Panc1 (cell line): Measurements from ENCODE around the gene ACTL7B. TPM values are rescaled to one million over a fixed set of nuclear protein-coding genes. Genes with fewer than 3 reads are reported as not detected.
A peak's percentile ranks its signal among the peaks of the same experiment; 100 is the strongest.

Experiments used
- ATAC-seq: fragments of 200-7000 bp; cut with Tn5 transposase; 2 replicates; pipeline ENCODE4 v1.9.1; 2020; ENCODE audit warnings: mild to moderate bottlenecking, moderate library complexity
- Bru-seq: library from RNA; stranded (reverse); fragments of 400-500 nt; gene quantifications from one replicate; lab custom pipeline; 2021; lab: Mats Ljungman, UMichigan
- BruChase-seq, 2 experiments: library from RNA; stranded (reverse); fragments of 400-500 nt; gene quantifications; one replicate each; lab custom pipeline; 2021; lab: Mats Ljungman, UMichigan
- BruUV-seq: library from RNA; stranded (reverse); fragments of 400-500 nt; replicated peaks from 2 replicates; lab custom pipeline; 2021; lab: Mats Ljungman, UMichigan
- CTCF ChIA-PET: fragments of 300-600 bp; sonication (Branson Sonifier 250); formaldehyde crosslinking; loops from one replicate; lab custom pipeline; 2022; ENCODE audit warnings: antibody characterized with exemption; lab: Charles Lee
- POLR2A ChIA-PET: fragments of 300-600 bp; sonication (Branson Sonifier 250); formaldehyde crosslinking; loops from one replicate; lab custom pipeline; 2022; ENCODE audit warnings: antibody characterized with exemption; lab: Charles Lee
- DNase-seq: peaks from one replicate; pipeline ENCODE4 v3.0.0-alpha.2; 2010; ENCODE audit warnings: low read depth, low spot score
- H3K27ac ChIP-seq: 2 replicates; pipeline ENCODE4 v1.5.1; 2011; ENCODE audit warnings: mild to moderate bottlenecking, low read length, inconsistent platforms
- H3K27me3 ChIP-seq: fragments of 200-500 bp; sonication (Bioruptor generic); 2 replicates; pipeline ENCODE4 v1.6.0; 2014; ENCODE audit warnings: low read length, inconsistent platforms; ENCODE audit not compliant: control insufficient read depth, insufficient read depth
- H3K36me3 ChIP-seq: fragments of 200-500 bp; sonication (Bioruptor generic); 2 replicates; pipeline ENCODE4 v1.5.1; 2014; ENCODE audit warnings: inconsistent platforms, mild to moderate bottlenecking, low read length, moderate library complexity; ENCODE audit not compliant: control insufficient read depth, insufficient read depth
- H3K4me1 ChIP-seq: 2 replicates; pipeline ENCODE4 v1.5.1; 2011; ENCODE audit warnings: inconsistent platforms, mild to moderate bottlenecking, low read length, moderate library complexity; ENCODE audit not compliant: control insufficient read depth, insufficient read depth
- H3K4me3 ChIP-seq, 2 experiments: 2 replicates each; pipeline ENCODE4 v1.5.1; 2011 to 2012; ENCODE audit warnings: low read depth in 2 of 2, low read length in 2 of 2, mild to moderate bottlenecking in 2 of 2, inconsistent platforms in 1 of 2, moderate library complexity in 1 of 2
- H3K9me3 ChIP-seq: fragments of 200-500 bp; sonication (Bioruptor generic); 2 replicates; pipeline ENCODE4 v1.5.1; 2014; ENCODE audit warnings: low read depth, mild to moderate bottlenecking, inconsistent platforms, low read length, moderate library complexity; ENCODE audit not compliant: control insufficient read depth, insufficient read depth
- CTCF ChIP-seq: fragments of 450-650 bp; IDR thresholded peaks from 2 replicates; pipeline ENCODE4 v1.5.1; 2017; ENCODE audit warnings: mild to moderate bottlenecking
- POLR2AphosphoS5 ChIP-seq: IDR thresholded peaks from 2 replicates; pipeline ENCODE4 v1.6.1; 2012; ENCODE audit warnings: mild to moderate bottlenecking, low read depth, low read length, moderate library complexity
- REST ChIP-seq, 2 experiments: IDR thresholded peaks; 2 replicates each; pipeline ENCODE4 v1.6.1; 2011 to 2012; ENCODE audit warnings: low read depth in 2 of 2, control low read depth in 1 of 2, low read length in 1 of 2, mild to moderate bottlenecking in 1 of 2, moderate library complexity in 1 of 2; ENCODE audit not compliant: insufficient read depth in 1 of 2
- SIN3A ChIP-seq: IDR thresholded peaks from 2 replicates; pipeline ENCODE4 v1.6.1; 2012; ENCODE audit warnings: low read depth, mild to moderate bottlenecking, low read length, moderate library complexity, borderline replicate concordance; ENCODE audit not compliant: insufficient read depth
- TCF7L2 ChIP-seq: IDR thresholded peaks from 2 replicates; pipeline ENCODE4 v1.6.1; 2011; ENCODE audit warnings: mild to moderate bottlenecking, low read depth, low read length, inconsistent platforms
- in situ Hi-C: cut with HindIII; loops from 2 replicates; pipeline ENCODE4 v1.10.0; 2016; ENCODE audit warnings: low sequenced_read_pairs, low pct_unique_long_range_greater_than_20kb
- intact Hi-C: fragments of 100-400 bp; cut with micrococcal nuclease; formaldehyde crosslinking; loops from one replicate; pipeline ENCODE4 v1.10.0; 2022; ENCODE audit not compliant: unreplicated experiment
- long read RNA-seq: library from polyadenylated mRNA; unstranded; transcript quantifications from one replicate; pipeline ENCODE4 v2.0.0, GENCODE V29; 2021; ENCODE audit not compliant: unreplicated experiment
- polyA plus RNA-seq: library from polyadenylated mRNA; unstranded; fragments of >200 nt; gene quantifications from one replicate; pipeline ENCODE4 v1.2.1, GENCODE V29; 2012; ENCODE audit warnings: missing spikeins; ENCODE audit not compliant: insufficient read length
- total RNA-seq: library from RNA; stranded (reverse); gene quantifications from one replicate; pipeline ENCODE4 v1.2.1, GENCODE V29; 2021; ENCODE audit not compliant: unreplicated experiment

Gene ACTL7B
- total RNA-seq, result not detected
- not detected for polyA plus RNA-seq
- not detected for Bru-seq, nascent RNA
- percentile 17 among the genes with signal in this experiment for BruChase-seq, experiment 1, labeled RNA remaining after a 2-hour chase
- BruChase-seq, experiment 2, labeled RNA remaining after a 6-hour chase, result percentile 15 among the genes with signal in this experiment
- long read RNA-seq, result 0 reads

- POLR2A ChIA-PET, result no interaction called here
- in situ Hi-C loops (no loop called here), intact Hi-C loops (no loop called here)
- H3K4me3 ChIP-seq, result no peak within 1 kb of the TSS
- no peak for TF ChIP-seq SIN3A
- TF ChIP-seq CTCF, result no peak
- TF ChIP-seq REST (IDR thresholded peaks at IDR 0.05; ENCODE audit: insufficient read depth in 1 of 2, low read depth in 2 of 2, low read length in 1 of 2), result no peak
- TF ChIP-seq TCF7L2, result no peak
- no peak for TF ChIP-seq POLR2AphosphoS5
- no peaks in the 10 kb centered on the region for H3K36me3 ChIP-seq
- CTCF ChIA-PET, result no interaction called here
- no peaks in the 10 kb centered on the region for H3K4me1 ChIP-seq
- no TSS peak for BruUV-seq
- no peaks in the 10 kb centered on the region for H3K9me3 ChIP-seq
- DNase-seq (no peak), ATAC-seq (no peak)
- H3K27ac ChIP-seq, result no peak within 1 kb of the TSS
- H3K27me3 ChIP-seq, result no peaks in the 10 kb centered on the region
These were observed at the start of gene ACTL7B for GRCh38 chr9:108855888-108856287. Gene ACTL7B (minus strand): TSS chr9:108855986. CDS start chr9:108855930, 56 bp downstream.

GRCh38 chr9:108905494-108905893 lies 49.7 kb upstream of the ACTL7B start:
- ChIA-PET CTCF (no interaction called here), POLR2A (no interaction called here)
- TF ChIP-seq POLR2AphosphoS5 (no peak), REST (IDR thresholded peaks at IDR 0.05; ENCODE audit: insufficient read depth in 1 of 2, low read depth in 2 of 2, low read length in 1 of 2) (no peak), SIN3A (no peak), CTCF (no peak), TCF7L2 (no peak)
- in situ Hi-C loops (no loop called here), intact Hi-C loops (no loop called here)
- Histone ChIP-seq H3K27me3 (no peaks in the 10 kb centered on the region), H3K4me3 (no peak overlapping the region), H3K36me3 (peaks cover 5% of the 10 kb centered on the region), H3K27ac (no peak overlapping the region), H3K9me3 (no peaks in the 10 kb centered on the region), H3K4me1 (no peaks in the 10 kb centered on the region)
- ATAC-seq (no peak), DNase-seq (no peak)
- BruUV-seq, result no TSS peak
